GM21723 (cell line): ENCODE data around the gene BRD1.

Experiments used
- ATAC-seq: cut with Tn5 transposase; IDR thresholded peaks from one replicate; pipeline ENCODE4 v1.9.1; 2021; ENCODE audit warnings: mild to moderate bottlenecking, moderate library complexity; ENCODE audit not compliant: unreplicated experiment

Gene BRD1

DNA sequence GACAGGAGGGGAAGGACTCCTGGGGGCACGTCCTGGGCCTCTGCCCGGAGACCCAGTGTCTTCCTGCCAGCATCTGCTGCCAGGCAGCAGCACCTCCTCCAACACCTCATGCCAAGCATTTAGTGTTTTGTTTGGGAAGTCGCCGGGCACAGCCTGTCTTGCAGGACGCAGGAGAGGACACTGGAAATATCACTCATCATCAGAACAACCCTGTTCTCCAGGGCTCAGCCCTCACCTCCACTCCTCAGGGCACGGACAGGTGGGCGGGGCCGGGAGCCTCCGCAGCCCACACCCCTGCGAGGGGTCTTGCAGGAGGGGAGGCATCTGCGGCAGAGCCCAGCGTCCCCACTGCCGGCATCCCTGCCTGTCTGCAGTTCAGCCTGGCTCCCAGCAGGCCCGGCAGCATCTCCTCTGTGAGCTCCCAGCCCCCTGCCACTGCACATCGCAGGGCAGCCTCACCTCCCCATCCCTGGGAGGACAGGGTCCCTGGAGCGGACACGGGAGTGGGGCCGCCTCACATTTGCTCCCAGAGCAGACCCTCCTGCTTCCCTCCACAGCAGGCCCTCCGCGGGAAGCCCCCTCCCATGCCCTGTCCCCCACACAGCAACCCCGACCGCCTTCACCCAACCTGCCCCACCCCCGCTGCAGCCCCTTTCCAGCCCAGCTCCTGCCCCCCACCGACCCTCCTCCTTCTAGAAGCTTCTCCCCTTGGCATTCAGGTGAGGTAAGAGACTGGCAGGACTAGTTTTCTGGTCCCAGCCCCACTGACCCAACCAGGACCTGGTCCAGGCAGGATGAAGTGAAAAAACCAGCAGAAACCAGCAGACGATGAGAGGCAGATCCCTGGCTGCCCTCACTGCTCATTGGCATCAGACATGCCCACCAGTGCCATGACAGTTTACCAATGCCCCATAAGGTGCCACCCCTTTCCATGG, 72.7 kb downstream of the BRD1 start:
- ATAC-seq: no peak

DNA sequence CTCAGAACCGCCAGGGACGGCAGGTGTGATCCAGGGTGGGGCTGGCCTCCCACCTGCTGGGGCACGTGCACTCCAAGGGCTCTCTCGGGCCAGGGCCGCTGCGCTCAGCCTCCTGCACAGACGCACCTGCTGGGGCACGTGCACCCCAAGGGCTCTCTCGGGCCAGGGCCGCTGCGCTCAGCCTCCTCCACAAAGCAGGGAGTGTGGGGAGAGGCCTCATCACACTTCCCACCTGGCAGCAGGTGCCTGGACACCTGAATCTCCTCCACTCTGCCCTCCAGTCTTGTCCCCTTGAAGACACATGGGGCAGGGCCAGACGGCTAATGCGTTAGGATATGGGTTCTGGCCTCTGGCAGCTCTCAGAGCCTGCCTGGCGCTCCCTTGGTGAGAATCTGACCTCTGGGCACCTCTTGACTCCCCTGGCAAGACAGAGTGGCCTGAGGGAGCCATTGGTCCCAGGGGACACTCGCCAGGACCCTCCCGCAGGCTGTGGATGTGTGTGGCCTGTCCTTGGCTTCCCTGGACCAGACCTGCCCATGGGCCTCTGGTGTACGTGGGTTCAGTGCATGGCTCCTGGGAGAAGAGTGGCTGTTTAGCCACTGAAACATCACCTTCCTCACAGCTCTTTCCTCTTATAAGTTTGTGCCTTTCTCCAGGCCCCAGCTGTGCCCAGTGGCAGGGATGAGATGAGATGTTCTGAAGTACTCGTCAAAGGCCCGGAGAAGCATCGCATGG, 73.5 kb downstream of the BRD1 start:
- ATAC-seq: no peak

DNA sequence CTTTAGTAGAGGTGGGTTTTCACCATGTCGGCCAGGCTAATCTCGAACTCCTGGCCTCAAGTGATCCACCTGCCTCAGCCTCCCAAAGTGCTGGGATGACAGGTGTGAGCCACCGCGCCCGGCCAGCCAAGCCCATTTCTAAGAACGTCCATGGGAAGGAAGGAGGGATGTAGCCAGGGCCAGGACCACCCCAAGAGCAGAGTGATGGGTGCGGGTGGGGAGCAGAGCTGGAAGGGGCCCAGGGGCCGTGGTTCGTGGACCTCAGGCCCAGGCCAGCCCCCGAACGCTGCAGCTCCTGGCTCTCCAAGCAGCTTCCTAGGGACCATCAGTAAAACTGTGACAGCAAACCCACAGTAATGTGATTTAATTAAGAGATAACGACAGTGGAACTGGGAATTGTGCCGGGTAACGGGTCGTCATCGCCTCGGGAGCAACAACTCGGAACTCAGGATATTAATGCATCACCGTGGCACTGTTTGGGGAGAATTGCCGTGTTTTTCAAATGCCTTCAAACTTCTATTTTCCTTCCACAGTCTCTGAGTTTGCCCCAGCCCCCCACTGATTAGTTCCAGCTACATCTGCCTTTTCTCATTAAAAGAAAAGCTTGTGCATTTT, 74.3 kb downstream of the BRD1 start:
- no peak for ATAC-seq

DNA sequence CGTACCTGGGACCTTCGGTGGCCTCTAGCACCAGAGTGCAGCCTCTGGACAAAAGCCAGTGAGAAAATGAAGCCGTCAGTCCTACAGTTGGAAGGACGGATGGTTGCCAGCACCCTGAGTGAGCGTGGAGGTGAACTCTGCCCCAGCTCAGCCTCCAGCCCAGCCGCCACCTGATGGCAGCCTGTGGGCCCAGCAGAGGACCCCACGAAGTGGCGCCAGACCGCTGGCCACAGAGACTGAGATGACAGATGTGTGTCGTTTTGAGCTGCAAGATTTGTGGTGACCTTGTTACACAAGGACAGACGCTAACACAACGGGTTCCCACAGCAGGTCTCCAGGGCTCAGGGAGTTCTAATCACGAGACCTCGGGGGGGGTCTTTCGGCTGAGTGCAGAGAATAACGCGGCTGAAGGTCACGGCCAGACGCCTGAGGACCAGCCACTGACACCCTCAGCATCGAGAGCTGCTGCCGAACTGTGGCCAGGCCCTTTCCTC, 75.0 kb downstream of the BRD1 start:
- ATAC-seq: no peak

GRCh38 chr22:49751966-49752597, 75.6 kb downstream of the BRD1 start:
- no peak for ATAC-seq

DNA sequence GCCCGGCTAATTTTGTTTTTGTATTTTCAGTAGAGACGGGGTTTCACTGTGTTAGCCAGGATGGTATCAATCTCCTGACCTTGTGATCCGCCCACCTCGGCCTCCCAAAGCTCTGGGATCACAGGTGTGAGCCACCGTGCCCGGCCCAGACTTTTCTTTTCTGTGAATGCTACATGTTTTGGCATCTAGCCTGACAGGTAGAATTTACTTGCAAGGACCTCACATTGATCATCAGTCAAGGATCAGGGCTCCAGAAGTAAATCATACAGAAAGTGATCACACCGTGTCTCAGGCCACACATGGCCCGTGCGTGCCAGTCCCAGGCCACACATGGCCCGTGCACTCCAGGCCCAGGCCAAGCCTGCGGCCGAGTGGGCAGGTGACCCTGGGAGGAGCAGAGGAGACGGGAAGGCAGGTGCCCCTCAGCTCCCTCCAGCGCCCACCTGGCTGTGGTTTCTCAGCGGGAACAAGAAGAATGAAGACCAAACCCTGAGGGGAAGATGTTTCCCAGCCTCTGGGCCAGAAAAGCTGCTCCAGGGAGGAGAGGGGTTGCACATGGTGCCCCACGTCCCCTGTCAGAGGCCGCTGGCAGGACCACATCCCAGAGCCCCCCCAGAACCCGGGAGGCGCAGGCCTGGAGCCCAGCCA, 76.2 kb downstream of the BRD1 start:
- no peak for ATAC-seq

GRCh38 chr22:49749885-49750510, 77.7 kb downstream of the BRD1 start:
- ATAC-seq: no peak

DNA sequence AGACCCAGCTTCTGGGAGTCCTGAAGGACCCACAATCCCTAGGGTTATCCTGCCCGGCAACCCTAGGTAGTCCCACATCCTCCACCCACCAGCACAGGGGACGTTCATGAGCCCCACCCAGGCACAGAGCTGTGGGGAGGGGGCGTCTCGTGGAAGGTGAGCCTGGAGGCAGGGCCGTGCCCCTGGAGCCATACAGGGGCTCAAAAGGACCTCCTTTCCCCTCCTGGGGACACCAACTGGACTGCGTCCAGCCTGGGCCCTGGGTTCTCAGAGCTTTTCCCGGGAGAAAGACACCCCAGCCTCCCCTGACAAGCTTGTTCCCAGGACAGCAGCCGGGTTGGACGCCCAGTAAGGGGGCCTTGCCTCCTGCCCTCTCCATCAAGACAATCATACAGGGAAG, 78.4 kb downstream of the BRD1 start:
- no peak for ATAC-seq

DNA sequence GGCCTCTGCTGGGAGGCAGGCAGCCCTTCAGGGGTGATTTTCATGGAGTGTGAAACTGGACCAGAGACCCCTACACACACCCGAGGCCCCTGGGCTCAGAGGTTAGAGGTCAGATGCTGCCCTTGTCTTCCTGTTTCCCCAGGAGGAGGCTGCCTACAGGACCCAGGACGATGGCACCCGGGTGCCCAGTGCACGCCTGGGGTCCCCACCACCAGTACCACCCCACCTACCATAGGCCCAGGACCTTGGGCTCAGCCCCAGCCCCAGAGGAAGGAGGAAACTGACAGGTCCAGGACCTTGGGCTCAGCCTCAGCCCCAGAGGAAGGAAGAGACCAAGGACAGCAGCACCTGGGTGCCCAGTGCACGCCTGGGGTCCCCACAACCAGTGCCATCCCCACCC, 79.2 kb downstream of the BRD1 start:
- no peak for ATAC-seq

- ATAC-seq: no peak
These were observed 80.0 kb downstream of the BRD1 start for GRCh38 chr22:49747716-49748115.

DNA sequence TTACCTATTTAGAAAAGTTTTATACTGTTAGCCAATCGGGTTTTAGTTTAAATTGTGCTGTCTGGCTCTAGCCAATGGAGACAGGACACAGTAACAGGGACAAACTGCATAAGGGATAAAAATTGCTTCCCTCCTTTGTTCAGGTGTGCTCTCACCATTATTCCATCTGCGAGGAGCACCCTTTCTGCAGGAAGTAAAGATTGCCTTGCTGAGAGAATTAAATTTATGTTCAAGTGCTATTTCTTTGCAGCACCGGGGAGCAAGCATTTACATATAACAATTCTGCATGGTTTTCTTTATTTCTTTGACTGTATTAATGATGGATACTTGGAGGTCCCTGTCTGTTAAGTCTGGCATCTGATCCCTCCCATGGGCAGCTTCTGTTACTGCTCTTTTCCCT, 80.5 kb downstream of the BRD1 start:
- ATAC-seq: no peak

DNA sequence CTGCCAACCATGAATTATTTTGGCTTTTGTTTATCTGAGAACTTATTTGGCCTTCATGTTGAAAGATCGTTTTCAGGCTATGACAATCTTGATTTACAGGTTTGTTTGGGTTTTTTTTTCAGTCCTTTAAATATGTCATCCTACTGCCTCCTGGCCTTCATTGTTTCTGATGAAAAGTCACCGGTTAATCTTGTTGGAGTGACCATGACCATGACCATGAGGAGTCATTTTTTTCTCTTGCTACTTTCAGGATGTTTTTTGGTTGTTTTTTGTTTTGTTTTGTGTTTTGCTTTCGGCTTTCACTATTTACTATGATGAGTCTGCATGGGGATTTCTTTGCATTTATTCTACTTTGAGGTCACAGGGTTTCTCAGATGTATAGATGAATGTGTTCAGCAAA, 81.6 kb downstream of the BRD1 start:
- ATAC-seq: no peak

- no peak for ATAC-seq
These were observed 87.4 kb downstream of the BRD1 start for GRCh38 chr22:49740242-49740641.

- ATAC-seq: no peak
These were observed 88.5 kb downstream of the BRD1 start for GRCh38 chr22:49739138-49739537.

DNA sequence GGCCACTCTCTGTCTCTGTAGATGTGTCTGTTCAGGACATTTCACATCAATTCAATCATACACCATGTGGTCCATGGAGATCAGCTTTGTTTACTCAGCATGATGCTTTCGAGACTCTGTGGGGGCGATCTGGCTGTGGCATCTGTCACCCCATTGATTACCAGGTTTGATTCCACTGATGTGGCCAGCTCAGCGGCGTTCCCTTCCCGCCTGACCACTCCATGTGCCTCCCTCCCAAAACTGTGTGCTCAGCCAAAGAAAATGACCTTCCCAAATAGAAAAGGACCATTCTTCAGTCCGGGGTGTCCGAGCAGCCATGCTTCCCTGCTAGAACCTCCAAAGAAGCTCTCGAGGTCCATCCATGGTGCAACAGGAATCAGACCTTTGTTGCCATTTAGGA, 89.1 kb downstream of the BRD1 start:
- ATAC-seq: no peak

DNA sequence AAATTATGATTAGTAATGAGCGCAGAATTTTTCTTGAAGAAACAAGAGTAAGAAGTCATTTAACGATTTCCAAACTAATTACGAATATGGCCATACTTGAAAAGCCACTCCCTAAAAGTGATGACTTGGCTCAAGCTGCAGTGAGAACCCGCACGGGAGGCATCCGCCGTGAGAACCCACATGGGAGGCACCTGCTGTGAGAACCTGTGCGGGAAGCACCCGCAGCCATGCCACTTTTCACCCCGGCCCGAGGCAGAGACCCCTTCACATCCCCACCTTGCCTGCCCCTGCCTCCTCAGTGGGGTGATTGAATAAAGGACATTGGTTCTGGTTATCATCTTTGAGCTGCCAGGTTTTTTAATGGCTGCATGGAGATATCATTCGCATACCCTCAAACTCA, 89.7 kb downstream of the BRD1 start:
- ATAC-seq: no peak

DNA sequence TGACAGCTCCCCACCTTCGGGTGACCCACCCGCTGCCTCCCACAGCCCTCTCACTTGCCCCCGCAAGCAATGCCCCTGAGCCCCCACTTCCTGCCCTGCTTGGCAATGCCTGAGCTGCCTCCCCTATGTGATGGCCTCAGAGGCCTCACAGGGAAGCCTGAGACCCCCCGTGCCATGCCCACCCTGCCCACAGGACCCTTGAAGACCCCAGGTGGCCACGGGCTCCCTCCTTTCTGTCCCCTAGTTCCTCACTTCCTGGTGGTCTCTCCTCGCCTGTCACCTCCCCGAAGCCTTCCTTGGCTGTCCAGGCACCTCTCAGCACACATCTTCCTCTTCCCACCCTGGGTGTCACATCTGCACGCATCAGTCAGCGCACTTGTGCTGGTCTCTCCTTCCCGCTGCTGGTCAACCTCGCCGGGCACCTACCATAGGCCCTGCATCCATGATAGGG, 90.5 kb downstream of the BRD1 start:
- no peak for ATAC-seq

DNA sequence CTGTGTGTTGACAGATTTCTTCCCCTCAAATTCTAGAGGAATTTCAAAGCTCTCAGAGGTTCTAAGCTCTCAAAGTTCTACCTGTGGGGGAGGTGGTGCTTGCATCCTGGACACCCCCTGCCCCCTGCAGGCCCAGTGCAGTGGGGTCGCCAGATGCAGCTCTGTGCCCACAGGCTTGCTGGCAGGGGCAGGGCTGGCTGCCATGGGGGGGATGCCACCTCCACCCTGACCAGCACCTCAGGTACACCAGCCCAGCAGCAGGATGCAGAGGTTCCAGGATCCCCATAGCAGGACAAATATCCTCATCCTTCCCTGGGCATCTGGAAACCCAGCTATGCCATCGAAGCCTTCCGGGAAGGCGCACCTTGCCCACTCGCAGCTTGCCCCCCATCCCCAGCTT, 91.1 kb downstream of the BRD1 start:
- ATAC-seq: no peak

DNA sequence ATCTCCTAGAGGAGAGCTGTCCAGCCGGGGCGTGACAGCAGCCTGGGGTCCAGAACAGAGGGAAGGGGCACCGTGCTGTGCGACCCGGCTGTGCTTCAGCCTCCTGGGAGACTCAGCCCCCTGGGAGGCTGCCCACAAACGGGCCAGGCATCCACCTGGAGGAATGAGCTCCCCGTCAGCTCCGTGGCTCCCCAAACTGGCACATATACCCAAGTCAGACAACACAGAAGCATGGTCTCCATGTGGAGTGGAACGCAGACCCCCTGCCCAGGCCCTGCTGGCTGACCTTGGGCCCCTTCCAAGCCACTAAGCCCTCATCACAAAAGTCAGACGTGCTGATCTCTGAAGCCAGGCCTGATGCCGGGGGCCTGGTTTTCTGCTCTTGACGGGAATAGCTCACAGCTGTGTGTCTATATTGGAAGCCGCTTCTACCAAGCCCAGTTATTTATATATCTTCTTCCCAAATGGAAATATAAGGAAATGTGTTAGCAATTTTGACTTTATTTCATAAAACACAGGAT, 91.7 kb downstream of the BRD1 start:
- no peak for ATAC-seq

DNA sequence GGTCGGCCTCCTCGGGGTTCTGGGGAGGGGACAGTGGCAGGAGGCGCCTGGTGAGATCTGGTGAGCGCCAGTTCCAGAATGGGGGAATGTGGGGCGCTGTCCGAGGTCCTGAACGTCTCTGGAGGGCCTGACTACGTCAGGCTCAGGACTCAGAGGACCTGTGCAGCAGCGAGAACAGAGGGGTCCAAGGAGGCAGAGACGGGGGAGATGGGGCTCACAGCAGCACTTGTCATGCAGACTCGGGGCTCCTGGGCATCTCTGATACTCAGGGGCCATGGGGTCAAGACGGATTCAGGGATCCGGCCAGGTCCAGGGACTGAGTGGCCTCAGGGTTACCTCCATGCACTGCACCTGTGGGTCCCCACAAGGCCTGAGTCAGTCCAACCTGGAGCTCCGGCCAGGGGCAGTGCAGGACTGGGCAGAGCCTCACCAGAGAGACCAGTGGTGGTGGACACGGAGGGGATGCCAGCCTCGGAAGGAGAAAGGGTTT, 92.2 kb downstream of the BRD1 start:
- ATAC-seq: no peak
